ENCODE data around the gene TBKBP1.

The TBKBP1 gene

GRCh38 chr17:47719411-47720152, 25.6 kb downstream of the TBKBP1 start:
- no peaks in the 10 kb centered on the region for H3K36me3 ChIP-seq (ENCODE audit: control insufficient read depth, insufficient read depth, low read length)
- H3K4me3 ChIP-seq (ENCODE audit: low read depth, low read length), result no peak overlapping the region
- H3K4me2 ChIP-seq (ENCODE audit: low read length), result no peak overlapping the region
- TF ChIP-seq CTCF (IDR thresholded peaks at IDR 0.05), result no peak
- H3K9ac ChIP-seq, result no peak overlapping the region
- H3K4me1 ChIP-seq, result peaks cover 7% of the 10 kb centered on the region
- no peaks in the 10 kb centered on the region for H3K9me3 ChIP-seq (ENCODE audit: control insufficient read depth, low read length)
- H3K27ac ChIP-seq, result no peak overlapping the region
- no peaks in the 10 kb centered on the region for H3K79me2 ChIP-seq
- H3K27me3 ChIP-seq (ENCODE audit: control insufficient read depth, insufficient read depth, low read length), result peaks cover 4% of the 10 kb centered on the region
- H2AFZ ChIP-seq, result no peak overlapping the region

GRCh38 chr17:47720196-47720595, 26.2 kb downstream of the TBKBP1 start:
- Histone ChIP-seq H3K9me3 (ENCODE audit: control insufficient read depth, low read length) (no peaks in the 10 kb centered on the region), H3K4me1 (peaks cover 7% of the 10 kb centered on the region), H3K27ac (no peak overlapping the region), H3K36me3 (ENCODE audit: control insufficient read depth, insufficient read depth, low read length) (no peaks in the 10 kb centered on the region), H2AFZ (no peak overlapping the region), H3K4me2 (ENCODE audit: low read length) (no peak overlapping the region), H3K79me2 (no peaks in the 10 kb centered on the region), H3K9ac (no peak overlapping the region), H3K4me3 (ENCODE audit: low read depth, low read length) (no peak overlapping the region), H3K27me3 (ENCODE audit: control insufficient read depth, insufficient read depth, low read length) (peaks cover 4% of the 10 kb centered on the region)
- TF ChIP-seq CTCF (IDR thresholded peaks at IDR 0.05), result no peak

DNA sequence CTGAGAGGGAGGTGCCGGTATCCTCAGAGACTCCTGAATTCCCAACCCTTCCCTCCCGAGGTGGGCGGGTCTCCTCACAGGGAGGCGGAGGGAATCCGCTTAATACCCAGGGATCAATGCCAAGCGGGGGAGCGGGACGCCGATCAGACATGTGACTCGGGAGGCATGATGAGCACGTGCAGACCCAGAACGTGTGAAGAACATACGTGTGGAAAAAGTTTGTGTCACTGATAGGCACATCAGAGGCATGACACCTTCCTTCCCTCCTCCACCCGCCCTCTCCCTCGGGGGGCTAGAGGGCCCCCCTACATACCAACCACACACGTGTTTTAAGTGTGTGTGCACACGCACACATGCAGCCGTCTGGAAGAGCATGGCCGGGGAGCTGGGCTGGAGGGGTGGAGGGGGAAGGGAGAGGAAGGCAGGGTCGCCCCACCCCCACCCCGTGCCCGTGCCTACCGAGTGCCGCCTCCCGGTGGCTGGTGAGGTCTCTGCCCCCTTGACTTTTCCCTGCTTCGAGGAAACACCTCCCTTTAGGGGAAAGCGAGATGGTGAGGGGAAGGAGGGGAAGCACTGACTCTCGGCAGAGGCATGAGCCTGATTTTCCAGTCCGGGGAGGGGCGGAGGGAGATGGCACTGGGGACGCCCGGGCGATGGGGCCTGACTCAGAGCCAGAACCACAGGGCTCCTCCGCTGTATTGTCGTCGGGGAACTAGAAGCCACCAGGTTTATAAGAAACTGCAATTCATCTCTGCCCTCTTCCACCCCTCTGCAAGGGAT, 27.0 kb downstream of the TBKBP1 start:
- Histone ChIP-seq H3K79me2 (no peaks in the 10 kb centered on the region), H2AFZ (peak overlapping the region; percentile 5), H3K9ac (no peak overlapping the region), H3K4me3 (ENCODE audit: low read depth, low read length) (no peak overlapping the region), H3K4me1 (peaks cover 7% of the 10 kb centered on the region), H3K9me3 (ENCODE audit: control insufficient read depth, low read length) (no peaks in the 10 kb centered on the region), H3K36me3 (ENCODE audit: control insufficient read depth, insufficient read depth, low read length) (no peaks in the 10 kb centered on the region), H3K27me3 (ENCODE audit: control insufficient read depth, insufficient read depth, low read length) (peaks cover 4% of the 10 kb centered on the region), H3K27ac (no peak overlapping the region), H3K4me2 (ENCODE audit: low read length) (no peak overlapping the region)
- no peak for TF ChIP-seq CTCF (IDR thresholded peaks at IDR 0.05)

- Histone ChIP-seq H2AFZ (peak overlapping the region; percentile 5), H3K4me3 (ENCODE audit: low read depth, low read length) (no peak overlapping the region), H3K79me2 (no peaks in the 10 kb centered on the region), H3K9ac (no peak overlapping the region), H3K4me1 (peaks cover 7% of the 10 kb centered on the region), H3K27me3 (ENCODE audit: control insufficient read depth, insufficient read depth, low read length) (peaks cover 4% of the 10 kb centered on the region), H3K36me3 (ENCODE audit: control insufficient read depth, insufficient read depth, low read length) (no peaks in the 10 kb centered on the region), H3K4me2 (ENCODE audit: low read length) (no peak overlapping the region), H3K9me3 (ENCODE audit: control insufficient read depth, low read length) (no peaks in the 10 kb centered on the region), H3K27ac (no peak overlapping the region)
- TF ChIP-seq CTCF (IDR thresholded peaks at IDR 0.05), result no peak
Measured at GRCh38 chr17:47721725-47722124, 27.8 kb downstream of the TBKBP1 start.
